Thyroid gland (tissue), 4 donors: ENCODE data around the gene HS6ST1. TPM values are rescaled to one million over a fixed set of nuclear protein-coding genes. Genes with fewer than 3 reads are reported as not detected.

Source experiments
- DNase-seq, 2 donors: peaks; one replicate each; pipeline ENCODE4 v3.0.0-alpha.2; 2019
- H3K27ac ChIP-seq, 3 donors: fragments of 200-600 bp; sonication (generic); 1 replicate in 2 of 3; 2 replicates in 1 of 3; pipeline ENCODE4 v1.5.1; 2016 to 2019; ENCODE audit warnings: mild to moderate bottlenecking in 1 of 3, moderate library complexity in 1 of 3
- H3K27me3 ChIP-seq: fragments of 200-600 bp; sonication (generic); one replicate; pipeline ENCODE4 v1.5.1; 2019
- H3K36me3 ChIP-seq, 2 donors: fragments of 200-600 bp; sonication (generic); one replicate each; pipeline ENCODE4 v1.5.1; 2016 to 2019
- H3K4me1 ChIP-seq, 2 donors: fragments of 200-600 bp; sonication (generic); one replicate each; pipeline ENCODE4 v1.5.1; 2017 to 2019
- H3K4me3 ChIP-seq, 3 donors: fragments of 200-600 bp; sonication (generic); replicated peaks in 1 of 3; 1 replicate in 2 of 3; 2 replicates in 1 of 3; pipeline ENCODE4 v1.5.1; 2016; ENCODE audit warnings: mild to moderate bottlenecking in 1 of 3
- H3K9me3 ChIP-seq: fragments of 200-600 bp; sonication (generic); one replicate; pipeline ENCODE4 v1.5.1; 2017
- CTCF ChIP-seq, 6 experiments: fragments of 200-600 bp in 3 of 6; fragments of 450-650 bp in 3 of 6; sonication (generic) in 3 of 6; IDR thresholded peaks; one replicate each; pipeline ENCODE4 v1.5.1; 2016 to 2019; ENCODE audit warnings: antibody characterized with exemption in 6 of 6, mild to moderate bottlenecking in 2 of 6, inconsistent platforms in 1 of 6, moderate library complexity in 1 of 6
- POLR2A ChIP-seq, 2 donors: fragments of 450-650 bp; IDR thresholded peaks; one replicate each; pipeline ENCODE4 v1.6.1; 2017; ENCODE audit warnings: antibody characterized with exemption in 2 of 2, mild to moderate bottlenecking in 2 of 2, moderate library complexity in 1 of 2
- WGBS, 2 donors: methylation state at CpG; one replicate each; pipeline ENCODE4 v1.1.5; 2017; 5-methylcytosine and 5-hydroxymethylcytosine counted together
- intact Hi-C: fragments of 100-400 bp; cut with DNase I; formaldehyde crosslinking; loops from one replicate; pipeline ENCODE4 v1.15.1; 2023
- total RNA-seq, 4 donors: library from RNA; depleted of rRNA; stranded (reverse); fragments of >200 nt; gene quantifications; one replicate each; pipeline ENCODE4 v1.2.3, GENCODE V29; 2016

Gene HS6ST1
- total RNA-seq, 4 donors from 2014 or later, result 27.1 to 35.6 (median 32.5) TPM

GRCh38 chr2:128272601-128273468, 45.8 kb downstream of the HS6ST1 start:
- Histone ChIP-seq H3K4me3 (no peak overlapping the region), H3K27ac (no peak overlapping the region), H3K36me3 (peaks cover 0 to 3% of the 10 kb centered on the region in 2 donors), H3K4me1 (peaks cover 0 to 5% of the 10 kb centered on the region in 2 donors), H3K9me3 (no peaks in the 10 kb centered on the region), H3K27me3 (no peaks in the 10 kb centered on the region)
- TF ChIP-seq POLR2A (IDR thresholded peaks at IDR 0.05) (no peak), CTCF (IDR thresholded peaks at IDR 0.05) (no peak)
- intact Hi-C loops, result no loop called here
- WGBS, 2 donors, result 89 to 90% methylated on average over 16 of the region's 18 CpGs
- no peak for DNase-seq

DNA sequence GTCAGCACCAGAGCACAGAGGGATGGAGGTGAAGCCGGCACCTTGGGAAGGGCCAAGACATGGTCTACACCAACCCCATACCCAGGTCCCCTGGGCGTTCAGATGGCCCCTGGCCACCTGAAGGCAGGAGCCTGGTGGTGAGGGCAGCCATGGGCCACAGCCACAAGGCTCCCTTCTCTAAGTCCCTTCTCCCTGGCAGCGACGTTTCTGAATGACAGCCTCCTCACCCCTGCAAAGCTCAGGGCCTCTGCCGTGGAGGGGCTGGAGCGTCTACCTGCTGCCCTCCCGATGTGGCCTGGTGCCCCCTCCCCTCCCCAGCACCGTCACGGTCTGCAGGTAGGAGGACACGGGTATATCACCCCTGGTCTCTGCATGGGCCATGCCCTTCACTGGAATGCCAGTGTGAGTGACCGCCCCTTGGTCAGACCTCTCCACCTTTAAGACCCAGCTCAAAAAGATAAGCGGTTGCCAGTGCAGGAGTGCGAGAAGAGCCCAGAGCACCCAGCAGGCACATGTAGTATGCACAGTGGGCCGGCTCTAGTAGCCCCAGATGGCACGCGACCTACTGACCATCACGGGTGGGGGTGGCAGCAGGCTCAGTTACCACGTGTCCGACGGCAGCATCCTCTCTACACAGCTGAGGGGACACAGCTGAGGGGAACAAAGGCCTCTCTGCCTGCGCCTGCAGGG, 46.6 kb downstream of the HS6ST1 start:
- Histone ChIP-seq H3K36me3 (peaks cover 0 to 3% of the 10 kb centered on the region in 2 donors), H3K9me3 (no peaks in the 10 kb centered on the region), H3K4me3 (no peak overlapping the region), H3K4me1 (peaks cover 0 to 5% of the 10 kb centered on the region in 2 donors), H3K27ac (no peak overlapping the region), H3K27me3 (no peaks in the 10 kb centered on the region)
- WGBS, 2 donors, result 86 to 91% methylated on average over 6 to 17 of the region's 21 CpGs
- TF ChIP-seq POLR2A (IDR thresholded peaks at IDR 0.05), result no peak
- no peak for TF ChIP-seq CTCF (IDR thresholded peaks at IDR 0.05)
- DNase-seq, result no peak
- intact Hi-C loops, result no loop called here

DNA sequence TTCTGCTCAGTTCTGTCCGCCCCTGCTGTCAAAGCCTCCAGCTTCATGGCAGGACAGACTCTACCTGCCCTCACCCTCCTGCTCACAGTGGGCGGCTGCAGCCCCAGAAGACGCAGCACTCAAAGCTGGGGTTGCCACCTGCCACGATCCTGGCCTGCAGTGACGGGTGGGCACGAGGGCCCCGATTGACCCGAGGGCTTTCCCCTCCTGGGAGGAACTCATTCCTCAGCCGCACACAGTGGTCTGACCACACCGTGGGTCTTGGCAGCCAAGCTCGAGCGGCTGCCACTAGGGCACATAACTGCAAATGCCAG, 47.1 kb downstream of the HS6ST1 start:
- no peak overlapping the region for H3K4me3 ChIP-seq
- intact Hi-C loops, result no loop called here
- no peak for DNase-seq
- WGBS, 2 donors, result 92 to 93% methylated on average over 5 to 12 of the region's 12 CpGs
- H3K27me3 ChIP-seq, result no peaks in the 10 kb centered on the region
- H3K4me1 ChIP-seq, result peaks cover 0 to 5% of the 10 kb centered on the region in 2 donors
- no peak for TF ChIP-seq CTCF (IDR thresholded peaks at IDR 0.05)
- no peak for TF ChIP-seq POLR2A (IDR thresholded peaks at IDR 0.05)
- H3K36me3 ChIP-seq, result peaks cover 0 to 3% of the 10 kb centered on the region in 2 donors
- no peak overlapping the region for H3K27ac ChIP-seq
- H3K9me3 ChIP-seq, result no peaks in the 10 kb centered on the region

DNA sequence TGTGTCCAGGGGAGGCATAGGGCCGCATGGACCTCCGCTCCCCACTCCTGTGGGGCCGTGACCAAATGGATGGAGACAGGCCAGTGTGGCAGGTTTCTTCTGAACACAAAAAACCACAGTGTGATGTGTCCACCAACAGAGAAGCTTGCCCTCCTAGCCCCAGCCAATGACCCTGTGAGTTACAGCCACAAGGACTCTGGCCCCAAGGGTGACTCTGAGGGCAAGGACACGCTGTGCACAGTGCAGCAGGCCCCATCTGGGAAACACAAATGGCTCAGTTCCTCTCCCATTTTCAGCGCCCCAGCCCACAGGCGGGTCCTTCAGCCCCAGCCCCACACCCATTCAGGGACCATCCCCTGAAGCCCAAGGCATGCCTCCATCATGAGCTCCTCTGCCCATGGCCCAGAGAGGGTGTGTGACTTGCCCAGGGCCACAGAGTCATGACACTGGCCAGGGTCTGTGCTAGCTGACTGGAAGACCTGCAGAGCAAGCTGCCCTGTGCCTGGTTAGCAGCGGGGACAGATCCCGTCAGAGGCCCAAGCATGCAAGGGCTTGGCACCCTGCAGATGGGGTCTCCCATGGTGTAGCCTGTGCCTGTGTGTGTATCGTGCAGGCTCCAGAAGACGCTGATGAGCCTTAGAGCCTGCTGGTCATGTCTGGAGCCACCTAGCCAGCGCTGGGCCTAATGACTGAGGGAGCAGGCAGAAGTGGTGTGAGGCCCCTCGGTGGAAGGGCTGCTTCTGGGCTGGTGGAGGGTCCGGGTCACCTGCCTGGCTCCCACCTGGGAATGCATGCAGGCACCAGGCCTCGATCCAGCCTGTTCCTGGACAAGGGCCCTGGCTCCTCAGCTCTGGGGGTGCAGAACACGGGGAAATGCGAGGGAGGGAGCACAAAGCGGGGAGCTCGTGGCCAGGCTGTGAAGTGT, 47.7 kb downstream of the HS6ST1 start:
- TF ChIP-seq POLR2A (IDR thresholded peaks at IDR 0.05) (no peak), CTCF (IDR thresholded peaks at IDR 0.05) (no peak)
- no peaks in the 10 kb centered on the region for H3K9me3 ChIP-seq
- no peak for DNase-seq

More for the DNA sequence above, 47.7 kb downstream of the HS6ST1 start:
- Histone ChIP-seq H3K27ac (no peak overlapping the region), H3K4me3 (no peak overlapping the region), H3K4me1 (peaks cover 0 to 5% of the 10 kb centered on the region in 2 donors), H3K27me3 (no peaks in the 10 kb centered on the region), H3K36me3 (peaks cover 0 to 3% of the 10 kb centered on the region in 2 donors)
- WGBS, 2 donors, result 86 to 89% methylated on average over 5 to 17 of the region's 18 CpGs
- intact Hi-C loops, result no loop called here
